Epidermal melanocyte (primary cell): Measurements from ENCODE around the gene PPWD1.
A peak's percentile ranks its signal among the peaks of the same experiment; 100 is the strongest.

Experiments
- DNase-seq: peaks from one replicate; pipeline ENCODE4 v3.0.0; 2011; ENCODE audit warnings: low spot score; ENCODE audit not compliant: insufficient read length

The PPWD1 gene

DNA sequence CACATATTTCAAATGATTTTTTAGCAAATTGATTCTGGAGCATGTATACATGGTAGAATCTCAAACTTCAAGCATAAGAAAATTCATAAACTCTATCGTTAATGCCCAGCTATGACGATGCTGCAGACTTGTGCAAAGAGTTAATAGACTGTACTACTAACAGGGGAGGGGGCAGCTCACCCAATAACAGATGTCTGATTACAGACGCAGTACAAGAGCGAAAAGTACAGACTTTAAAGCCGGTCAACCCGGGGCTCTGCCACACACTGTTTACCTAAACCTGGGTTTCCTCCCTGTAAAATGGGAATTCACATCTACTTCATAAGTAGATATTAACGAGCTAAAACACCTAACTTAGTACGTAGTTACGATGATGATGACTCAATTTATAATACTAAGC, 60.4 kb downstream of the PPWD1 start:
- no peak for DNase-seq

DNA sequence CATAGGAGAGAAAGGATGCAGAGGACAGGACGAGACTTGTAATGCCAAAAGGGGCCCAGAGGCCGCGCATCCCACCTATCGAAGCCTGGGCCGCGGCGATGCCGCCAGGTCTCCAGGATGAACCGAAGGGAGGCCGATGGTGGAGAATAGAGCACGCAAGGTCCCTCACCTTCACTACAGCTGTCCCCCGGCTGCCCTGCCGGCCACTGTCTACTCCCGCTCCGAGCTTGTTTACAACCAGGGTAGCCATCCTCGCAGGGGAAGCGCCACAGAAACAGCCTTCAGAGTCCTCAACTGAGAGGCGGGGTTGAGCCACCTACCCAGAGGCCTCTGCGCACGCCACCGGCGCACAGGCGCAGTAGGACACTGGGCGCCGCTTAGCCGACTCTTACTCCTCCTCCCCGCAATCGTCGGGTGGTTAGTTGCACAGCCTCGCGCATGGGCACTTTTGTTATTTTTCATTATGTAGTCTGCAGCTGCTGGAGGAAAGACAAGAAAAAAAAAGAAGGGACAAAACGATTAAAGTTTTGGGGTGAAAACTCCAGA, 61.0 kb downstream of the PPWD1 start, which contains the start of gene TRIM23:
Gene TRIM23 (minus strand): TSS at position 309 of the 546 bp plus-strand sequence. CDS start 59 bp downstream, at position 250.
- peak; percentile 76 for DNase-seq

DNA sequence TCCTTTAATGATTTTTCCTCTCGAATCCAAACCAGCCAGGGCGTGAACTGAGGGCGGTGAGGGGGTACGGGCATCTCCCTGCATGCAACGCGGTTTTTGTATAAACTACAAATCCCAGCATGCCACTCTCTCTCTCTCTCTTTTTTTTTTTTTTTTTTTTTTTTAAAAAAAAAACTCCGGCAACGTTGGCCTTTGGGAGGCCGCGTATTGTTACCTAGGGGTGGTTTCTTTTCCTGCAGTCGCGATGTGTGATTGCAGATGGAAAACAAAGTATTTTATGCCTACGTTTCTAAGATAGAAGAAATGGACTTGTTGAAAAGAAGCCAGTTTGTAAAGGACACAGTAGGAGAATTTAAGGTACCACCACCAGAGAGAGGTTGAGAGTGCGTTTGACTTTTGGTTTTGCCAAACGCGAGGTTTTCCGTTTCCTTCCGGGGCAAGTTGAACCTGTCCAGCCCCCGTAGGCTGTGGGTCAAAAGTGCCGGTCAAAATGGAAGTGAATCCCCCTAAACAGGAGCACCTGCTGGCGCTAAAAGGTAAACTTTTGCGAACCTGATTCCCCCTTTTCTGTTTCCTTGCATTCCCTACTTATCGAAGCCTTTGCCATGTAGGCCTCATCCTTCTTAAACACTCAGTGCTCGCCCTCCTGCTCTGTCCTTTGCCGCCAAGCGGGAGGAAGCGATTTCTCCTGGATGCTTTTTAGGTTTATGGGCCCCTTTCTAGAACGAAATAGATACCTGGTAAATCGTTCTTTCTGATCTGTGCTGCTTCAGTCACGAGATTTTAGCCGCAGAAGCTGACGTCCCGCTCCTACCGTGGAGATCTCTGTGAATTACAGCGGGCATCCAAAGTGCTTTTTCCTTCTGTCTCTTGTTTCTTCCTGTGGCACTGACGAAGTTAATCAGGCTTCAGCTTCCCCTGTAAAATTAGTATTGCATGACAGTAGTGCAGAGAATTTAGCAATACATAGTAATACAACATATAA, 61.8 kb downstream of the PPWD1 start, which contains the start of the genes SHLD3 and TRAPPC13:
Gene SHLD3 (plus strand): TSS at position 457 of the 985 bp plus-strand sequence. CDS start 4,561 bp downstream, outside the sequence.
Gene TRAPPC13 (plus strand): TSS at position 457 of the 985 bp plus-strand sequence. CDS start 34 bp downstream, at position 491.
- peak; percentile 27 for DNase-seq

DNA sequence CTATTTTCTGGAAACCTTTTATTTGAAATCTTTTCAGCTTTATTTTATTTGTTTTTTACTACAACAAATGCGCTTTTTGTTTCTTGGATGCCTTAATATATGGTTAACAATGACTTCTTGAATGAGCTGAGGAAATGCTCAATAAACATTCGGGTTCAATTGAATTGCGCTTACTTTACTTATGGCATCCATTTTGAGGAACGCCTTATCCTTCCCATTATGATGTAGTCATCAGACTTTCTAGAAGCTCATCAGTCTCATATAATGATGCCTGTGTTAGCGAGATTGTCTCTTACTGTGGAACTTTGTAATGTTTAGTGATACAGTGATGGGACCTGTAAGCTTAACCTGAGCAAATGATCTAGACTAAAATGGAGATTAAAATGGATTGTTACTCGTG, 62.6 kb downstream of the PPWD1 start:
- no peak for DNase-seq

DNA sequence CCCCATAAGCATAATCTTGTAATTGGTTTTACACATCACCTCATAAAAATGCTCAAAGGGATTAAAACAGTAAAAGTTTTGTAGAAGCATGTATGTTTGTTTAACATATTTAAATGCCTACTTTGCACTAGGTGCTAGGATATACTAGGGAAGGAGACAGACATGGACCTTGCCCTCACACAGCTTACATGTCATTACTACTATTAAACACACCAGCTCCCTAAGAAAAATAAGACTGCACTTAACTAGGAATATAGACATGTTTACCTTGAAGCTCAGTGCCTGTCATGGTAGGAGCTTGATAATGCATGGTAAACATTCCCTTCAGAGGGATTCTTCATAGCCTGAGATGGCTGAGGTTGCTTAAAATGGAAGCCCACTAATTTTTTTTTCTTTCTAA, 67.9 kb downstream of the PPWD1 start:
- no peak for DNase-seq
